ENCODE data around the gene SHLD2.
"Not testable (repeated sequence)": the region's sequence is repeated elsewhere in the genome, so short reads cannot be mapped to it uniquely, and the experiment has no call there.

DNA sequence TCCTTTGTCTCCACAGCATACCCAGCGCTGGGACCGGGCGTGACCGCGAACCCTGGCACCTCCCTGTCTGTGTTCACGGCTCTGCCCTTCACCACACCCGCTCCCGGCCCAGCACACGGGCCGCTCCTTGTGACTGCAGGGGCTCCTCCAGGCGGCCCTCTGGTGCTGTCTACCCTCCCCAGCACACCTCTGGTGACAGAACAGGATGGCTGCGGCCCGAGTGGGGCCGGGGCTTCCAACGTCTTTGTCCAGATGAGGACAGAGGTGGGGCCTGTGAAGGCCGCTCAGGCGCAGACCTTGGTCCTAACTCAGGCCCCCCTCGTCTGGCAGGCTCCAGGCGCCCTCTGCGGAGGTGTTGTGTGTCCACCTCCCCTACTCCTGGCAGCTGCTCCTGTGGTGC is 133.2 kb downstream of the SHLD2 start:
- TF ChIP-seq POLR2AphosphoS5 (IDR thresholded peaks at IDR 0.05; ENCODE audit: borderline replicate concordance, low read depth, low read length); EZH2 (IDR thresholded peaks at IDR 0.05); FOXP2 (optimal IDR thresholded peaks at IDR 0.05; ENCODE audit: control extremely low read depth, extremely low read length, insufficient read depth): not testable (repeated sequence)

Measured in SK-N-MC (cell line).